Bronchial epithelial cell (primary cell): ENCODE results near the gene FAM227A. TPM values are rescaled to one million over a fixed set of nuclear protein-coding genes. Genes with fewer than 3 reads are reported as not detected.

Experiments
- DNase-seq: peaks from one replicate; pipeline ENCODE4 v3.0.0-alpha.2; 2010; ENCODE audit warnings: low read depth
- FAIRE-seq: peaks from 2 replicates; lab custom pipeline; 2011; peaks lifted over from hg19 to GRCh38; lab: Jason Lieb, UNC
- H3K27me3 ChIP-seq: 2 replicates; pipeline ENCODE4 v1.5.1; 2011; ENCODE audit warnings: low read length; ENCODE audit not compliant: control insufficient read depth, insufficient read depth
- H3K36me3 ChIP-seq: 2 replicates; pipeline ENCODE4 v1.5.1; 2011; ENCODE audit warnings: low read length; ENCODE audit not compliant: control insufficient read depth, insufficient read depth
- H3K4me3 ChIP-seq: 2 replicates; pipeline ENCODE4 v1.5.1; 2011; ENCODE audit warnings: mild to moderate bottlenecking, low read depth, low read length, control low read depth
- total RNA-seq: library from RNA; depleted of rRNA; stranded (reverse); fragments of >200 nt; gene quantifications from 2 replicates; pipeline ENCODE4 v1.2.1, GENCODE V29; 2014
- TF ChIP-seq, protein P1 (sequence below): IDR thresholded peaks from 2 replicates; pipeline ENCODE4 v1.5.1; 2011; ENCODE audit warnings: mild to moderate bottlenecking, moderate library complexity, low read length, control low read depth, inconsistent platforms; ENCODE audit not compliant: insufficient read depth, severe bottlenecking

The FAM227A gene
- total RNA-seq, 1 donor from 2014 or later, result 0.26 TPM

DNA sequence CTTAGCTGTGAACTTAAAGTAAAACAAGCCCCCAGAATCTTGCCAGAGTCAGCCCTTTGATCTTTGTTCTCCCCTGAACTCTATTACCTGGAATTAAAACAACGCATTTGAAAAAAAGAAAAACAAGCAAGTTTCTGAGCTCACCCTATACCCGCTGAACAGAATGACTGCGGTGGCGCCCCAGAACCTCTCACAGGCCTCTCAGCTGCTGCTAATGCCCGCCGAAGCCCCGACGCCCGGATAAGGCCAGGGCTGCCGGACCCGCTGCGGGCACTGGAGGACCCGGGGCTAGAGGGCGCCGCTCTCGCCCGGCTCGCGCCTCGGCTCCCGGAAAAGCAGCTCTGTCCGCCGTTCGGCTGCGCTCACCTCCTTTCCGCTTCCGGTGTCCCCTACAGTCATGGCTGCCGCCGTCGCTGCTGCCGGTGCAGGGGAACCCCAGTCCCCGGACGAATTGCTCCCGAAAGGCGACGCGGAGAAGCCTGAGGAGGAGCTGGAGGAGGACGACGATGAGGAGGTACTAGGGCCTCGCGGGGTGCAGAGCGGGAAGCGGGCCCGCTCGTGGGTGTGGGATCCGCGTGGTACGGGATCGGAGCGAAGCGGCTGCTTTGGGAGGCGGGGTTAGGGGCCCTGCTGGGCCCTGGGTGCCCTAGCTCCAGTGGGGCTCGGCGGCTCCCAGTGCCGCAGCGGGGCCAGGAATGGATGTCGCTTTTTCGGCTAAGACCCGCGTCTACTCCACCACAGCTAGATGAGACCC lies 25.6 kb upstream of the FAM227A start, which contains the start of gene TOMM22:
TOMM22 (plus strand) TSS at position 376 of the 754 bp plus-strand sequence; CDS start at position 398, 22 bp downstream.
- Histone ChIP-seq H3K36me3 (peaks cover 18% of the 10 kb centered on the region), H3K27me3 (no peaks in the 10 kb centered on the region), H3K4me3 (peak within 1 kb of the TSS; percentile 72)
- TF ChIP-seq, protein P1, sequence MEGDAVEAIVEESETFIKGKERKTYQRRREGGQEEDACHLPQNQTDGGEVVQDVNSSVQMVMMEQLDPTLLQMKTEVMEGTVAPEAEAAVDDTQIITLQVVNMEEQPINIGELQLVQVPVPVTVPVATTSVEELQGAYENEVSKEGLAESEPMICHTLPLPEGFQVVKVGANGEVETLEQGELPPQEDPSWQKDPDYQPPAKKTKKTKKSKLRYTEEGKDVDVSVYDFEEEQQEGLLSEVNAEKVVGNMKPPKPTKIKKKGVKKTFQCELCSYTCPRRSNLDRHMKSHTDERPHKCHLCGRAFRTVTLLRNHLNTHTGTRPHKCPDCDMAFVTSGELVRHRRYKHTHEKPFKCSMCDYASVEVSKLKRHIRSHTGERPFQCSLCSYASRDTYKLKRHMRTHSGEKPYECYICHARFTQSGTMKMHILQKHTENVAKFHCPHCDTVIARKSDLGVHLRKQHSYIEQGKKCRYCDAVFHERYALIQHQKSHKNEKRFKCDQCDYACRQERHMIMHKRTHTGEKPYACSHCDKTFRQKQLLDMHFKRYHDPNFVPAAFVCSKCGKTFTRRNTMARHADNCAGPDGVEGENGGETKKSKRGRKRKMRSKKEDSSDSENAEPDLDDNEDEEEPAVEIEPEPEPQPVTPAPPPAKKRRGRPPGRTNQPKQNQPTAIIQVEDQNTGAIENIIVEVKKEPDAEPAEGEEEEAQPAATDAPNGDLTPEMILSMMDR, result peak; percentile 84
- FAIRE-seq (no peak), DNase-seq (peak; percentile 70)

DNA sequence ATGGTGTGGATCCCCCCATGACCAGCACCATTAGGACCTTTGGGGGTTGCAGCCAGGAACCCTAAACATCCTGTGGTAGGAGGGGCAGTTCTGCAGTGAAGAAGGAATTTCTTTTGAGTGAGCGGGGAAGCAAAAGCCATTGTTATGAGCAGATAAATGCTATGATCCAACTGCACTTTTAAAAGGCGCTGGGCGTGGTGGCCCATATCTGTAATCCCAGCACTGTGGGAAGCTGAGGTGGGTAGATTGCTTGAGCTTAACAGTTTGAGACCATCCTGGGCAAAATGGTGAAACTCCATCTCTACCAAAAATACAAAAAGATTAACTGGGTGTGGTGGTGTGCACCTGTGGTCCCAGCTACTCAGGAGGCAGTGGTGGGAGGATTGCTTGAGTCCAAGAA lies 19.6 kb upstream of the FAM227A start:
- FAIRE-seq (peak; percentile 96), DNase-seq (no peak)
- no peak overlapping the region for H3K4me3 ChIP-seq
- no peaks in the 10 kb centered on the region for H3K27me3 ChIP-seq
- TF ChIP-seq, protein P1, result no peak
- peaks cover 4% of the 10 kb centered on the region for H3K36me3 ChIP-seq

DNA sequence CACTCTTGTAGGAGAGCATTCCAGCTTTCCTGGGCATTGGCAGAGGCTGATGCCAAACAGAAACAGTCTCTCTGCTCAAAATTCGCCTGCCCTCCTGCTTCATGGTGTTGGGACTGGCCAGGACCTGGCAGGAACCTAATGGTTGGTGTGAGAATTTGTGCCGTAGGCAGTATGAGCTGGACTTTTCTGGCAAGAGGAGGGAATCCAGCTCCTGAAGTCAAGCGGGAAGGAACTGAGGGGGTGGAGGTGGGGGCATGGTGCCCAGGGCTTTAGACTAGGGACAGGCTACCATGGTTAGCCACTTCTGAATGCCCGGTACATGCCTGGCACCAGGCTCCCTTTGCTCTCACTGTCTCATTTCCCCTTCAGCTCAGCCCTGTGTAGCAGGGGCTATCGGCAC lies 18.7 kb upstream of the FAM227A start:
- TF ChIP-seq, protein P1, result no peak
- Histone ChIP-seq H3K36me3 (peaks cover 6% of the 10 kb centered on the region), H3K4me3 (no peak overlapping the region), H3K27me3 (no peaks in the 10 kb centered on the region)
- no peak for FAIRE-seq
- no peak for DNase-seq

DNA sequence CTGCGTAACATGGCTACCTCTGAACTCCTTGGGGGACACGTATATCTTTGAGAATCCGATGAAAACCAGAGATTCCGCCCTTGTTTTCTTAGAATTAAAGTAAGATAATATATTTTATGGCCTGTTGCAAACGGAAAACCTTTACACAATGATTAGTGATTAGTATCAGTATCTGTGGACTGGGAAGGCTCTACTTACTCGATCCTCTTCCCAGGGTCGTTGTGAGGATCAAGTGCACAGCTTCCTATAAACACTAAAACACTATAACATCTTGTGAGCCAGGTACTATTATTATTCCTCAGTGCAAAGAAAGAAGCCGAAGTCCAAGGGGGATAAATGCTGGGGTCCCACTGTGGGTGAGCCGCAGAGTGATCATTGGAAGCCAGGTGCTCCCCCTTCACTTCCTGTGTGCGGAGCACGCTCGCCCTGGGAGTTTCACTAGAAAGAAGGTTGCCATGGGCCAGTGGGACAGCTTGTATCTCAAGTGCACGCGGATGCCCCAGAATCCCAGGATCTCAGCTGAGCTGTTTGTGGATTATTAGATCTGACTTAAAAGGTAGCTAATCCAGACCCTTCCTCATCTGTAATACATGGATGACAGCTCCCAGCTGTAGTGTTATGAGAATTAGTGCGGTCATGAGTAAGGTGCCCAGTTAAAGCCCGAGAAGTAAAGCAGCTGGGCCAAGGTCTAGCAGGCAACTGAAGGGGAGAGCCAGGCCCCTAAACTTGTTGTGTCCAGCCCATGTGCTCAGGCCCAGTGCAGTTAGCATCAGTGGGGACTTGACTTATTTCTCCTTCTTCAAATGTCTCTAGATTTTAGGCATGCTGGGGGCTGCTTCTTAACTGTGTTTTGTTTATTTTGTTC lies 1.1 kb upstream of the FAM227A start:
- TF ChIP-seq, protein P1, result no peak
- FAIRE-seq (no peak), DNase-seq (peak; percentile 31)

DNA sequence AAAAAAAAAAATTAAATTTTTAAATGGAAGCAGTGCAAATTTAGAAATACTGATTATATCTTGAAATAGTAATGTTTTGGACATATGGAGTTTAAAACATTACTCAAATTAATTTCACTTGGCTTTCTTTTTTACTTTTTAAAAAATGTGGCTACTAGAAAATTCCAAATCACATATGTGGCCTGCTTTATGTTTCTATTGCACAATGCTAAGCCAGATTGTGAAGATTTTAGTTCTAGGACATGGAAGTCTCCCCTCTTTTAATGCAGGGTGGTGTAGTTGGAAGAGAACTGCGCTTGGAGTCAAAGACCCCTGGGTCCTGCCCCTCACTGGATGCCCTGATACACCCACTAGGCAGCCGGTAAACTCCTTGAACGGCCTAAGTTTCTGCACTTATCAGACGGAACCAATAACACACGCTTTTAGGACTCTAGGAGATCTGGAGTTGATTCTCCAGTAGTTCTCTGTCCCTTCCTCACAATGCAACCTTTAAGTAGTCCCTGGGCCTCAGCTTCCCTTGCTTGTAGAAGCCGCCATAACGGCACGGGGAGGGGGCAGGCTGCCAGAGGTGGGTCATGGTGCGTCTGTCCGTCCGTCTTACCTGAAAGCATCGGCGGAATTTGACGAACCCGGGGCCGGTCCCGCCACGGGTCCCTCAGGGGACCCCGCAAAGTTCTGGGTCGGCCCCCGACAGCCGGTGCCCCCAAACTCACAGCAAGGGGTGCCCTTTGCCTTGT lies 505 bp downstream of the FAM227A start:
- DNase-seq (no peak), FAIRE-seq (no peak)
- Histone ChIP-seq H3K36me3 (no peaks in the 10 kb centered on the region), H3K4me3 (peak overlapping the region; percentile 90), H3K27me3 (no peaks in the 10 kb centered on the region)
- TF ChIP-seq, protein P1, result no peak

More for the DNA sequence above, 1.1 kb upstream of the FAM227A start:
- H3K4me3 ChIP-seq, result peak overlapping the region; percentile 90
- no peaks in the 10 kb centered on the region for H3K36me3 ChIP-seq
- H3K27me3 ChIP-seq, result no peaks in the 10 kb centered on the region
